Activated CD4-positive, alpha-beta T cell treated with anti-CD3 and anti-CD28 coated beads, Interleukin-2, amount 50 U/mL, for 48 hours (primary cell): ENCODE results near the gene BRD4.

Experiments used
- DNase-seq, 2 experiments: peaks; one replicate each; pipeline ENCODE4 v3.0.0-alpha.2; 2020

BRD4 gene

DNA sequence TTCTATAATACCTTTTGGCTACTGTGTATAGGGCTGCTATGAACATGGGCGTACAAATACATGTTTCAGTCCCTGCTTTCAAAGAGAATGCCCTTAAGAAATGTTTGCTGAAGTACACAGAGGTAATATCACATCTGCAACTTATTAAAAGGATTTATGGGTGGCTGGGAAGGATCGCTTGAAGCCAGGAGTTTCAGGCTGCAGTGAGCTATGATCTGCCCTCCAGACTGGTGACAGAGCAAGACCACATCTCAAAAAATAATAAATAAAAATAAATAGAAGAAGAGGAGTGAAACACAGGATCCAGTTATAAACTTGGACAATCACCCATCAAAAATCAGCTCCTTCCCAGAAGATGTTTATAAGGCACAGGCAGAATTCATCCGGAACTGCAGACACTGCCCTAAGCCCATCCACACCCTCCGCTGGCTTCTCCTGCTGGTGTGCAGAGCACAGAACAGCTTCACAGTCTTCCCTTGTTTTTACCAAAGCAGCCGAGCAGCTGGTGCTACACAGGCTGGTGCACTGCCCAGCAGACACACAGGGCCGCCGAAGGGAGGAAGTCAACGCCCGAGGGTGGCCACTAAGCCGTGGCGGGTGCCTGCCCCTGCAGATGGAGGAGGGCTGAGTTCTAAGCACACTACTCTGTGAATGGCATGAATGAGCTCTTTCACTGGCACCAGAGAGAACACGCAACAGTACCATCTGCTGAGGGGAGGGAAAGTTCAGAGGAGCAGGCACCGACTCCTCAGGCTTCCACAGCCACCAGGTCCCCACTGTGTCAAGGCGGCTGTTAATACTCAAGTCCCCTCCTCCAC, 44.0 kb downstream of the BRD4 start:
- no peak for DNase-seq

GRCh38 chr19:15287496-15287895, 44.8 kb downstream of the BRD4 start:
- no peak for DNase-seq

- DNase-seq: no peak
These were observed 45.5 kb downstream of the BRD4 start for GRCh38 chr19:15286688-15287365.

GRCh38 chr19:15285896-15286591, 46.3 kb downstream of the BRD4 start:
- no peak for DNase-seq

- no peak for DNase-seq
These were observed 47.4 kb downstream of the BRD4 start for GRCh38 chr19:15284896-15285295.

GRCh38 chr19:15284091-15284490, 48.2 kb downstream of the BRD4 start:
- no peak for DNase-seq

DNA sequence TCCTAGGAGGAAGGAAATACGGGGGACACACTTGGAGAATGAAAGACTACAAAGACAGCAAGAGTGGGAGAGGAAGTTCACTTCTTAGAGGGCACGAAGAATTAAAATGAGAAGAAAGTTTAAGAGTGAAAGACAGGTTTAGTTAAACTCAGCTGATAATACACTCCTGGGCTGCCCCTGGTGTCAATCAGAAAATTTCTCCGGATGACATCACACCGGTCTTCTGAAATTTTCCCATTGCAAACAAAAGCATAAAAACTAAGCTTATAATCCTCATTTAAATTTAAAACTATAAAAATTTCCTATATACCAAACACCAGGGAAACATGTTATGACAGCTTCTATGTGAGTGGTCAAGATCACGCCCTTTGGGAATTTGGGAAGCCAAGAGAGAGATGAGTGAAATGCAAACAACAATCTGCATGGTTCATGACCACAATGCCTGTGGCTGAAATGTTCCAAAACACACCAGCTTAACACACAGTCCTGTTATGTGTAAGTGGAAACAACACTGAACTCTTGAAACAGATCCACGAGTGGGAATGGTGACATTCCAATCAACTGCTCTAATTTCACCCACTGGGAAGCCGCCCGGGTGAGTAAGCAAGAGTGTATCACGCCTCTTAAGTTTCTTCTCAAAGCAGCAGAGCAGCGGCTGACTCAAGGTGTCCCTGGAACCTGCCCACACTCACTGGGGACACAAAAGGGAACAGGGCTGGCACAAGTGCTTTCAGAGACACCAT, 49.0 kb downstream of the BRD4 start:
- DNase-seq: peak; percentile 51 to 59

- DNase-seq: no peak
These were observed 50.0 kb downstream of the BRD4 start for GRCh38 chr19:15282311-15282705.

- DNase-seq: no peak
These were observed 51.2 kb downstream of the BRD4 start for GRCh38 chr19:15280915-15281683.

- DNase-seq: no peak
These were observed 52.2 kb downstream of the BRD4 start for GRCh38 chr19:15280048-15280725.

GRCh38 chr19:15279326-15279904, 52.9 kb downstream of the BRD4 start:
- DNase-seq: no peak

- DNase-seq: no peak
These were observed 55.6 kb downstream of the BRD4 start for GRCh38 chr19:15276620-15277215.

GRCh38 chr19:15274477-15274876, 57.9 kb downstream of the BRD4 start:
- no peak for DNase-seq

GRCh38 chr19:15269806-15270205, 62.5 kb downstream of the BRD4 start:
- DNase-seq: no peak

DNA sequence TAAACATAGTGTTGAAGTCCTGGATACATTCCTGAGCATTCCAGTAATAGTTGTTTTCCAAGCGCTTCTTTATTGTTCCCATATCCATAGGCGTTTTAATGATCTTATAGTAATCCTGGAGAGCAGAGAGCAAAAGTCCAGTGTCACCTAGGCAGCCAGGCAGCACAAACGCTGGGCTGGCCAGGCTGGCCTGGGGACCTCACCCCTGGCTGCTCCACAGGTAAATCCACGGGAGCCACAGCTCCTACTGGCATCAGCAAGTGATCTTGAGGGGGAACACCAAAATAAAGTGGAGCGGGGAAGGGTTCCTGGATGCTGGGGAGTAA, 63.4 kb downstream of the BRD4 start:
- no peak for DNase-seq

- DNase-seq: no peak
These were observed 64.0 kb downstream of the BRD4 start for GRCh38 chr19:15268192-15268927.

GRCh38 chr19:15266683-15267082, 65.7 kb downstream of the BRD4 start:
- DNase-seq: no peak

GRCh38 chr19:15265850-15266248, 66.5 kb downstream of the BRD4 start:
- no peak for DNase-seq

- DNase-seq: no peak
These were observed 67.0 kb downstream of the BRD4 start for GRCh38 chr19:15265214-15265849.

- DNase-seq: no peak
These were observed 67.5 kb downstream of the BRD4 start for GRCh38 chr19:15264933-15265206.
